ENCODE data around the gene SEPTIN1. TPM values are rescaled to one million over a fixed set of nuclear protein-coding genes. Genes with fewer than 3 reads are reported as not detected.

The SEPTIN1 gene
- total RNA-seq, 1 donor from 2014 or later = 0.38 TPM

DNA sequence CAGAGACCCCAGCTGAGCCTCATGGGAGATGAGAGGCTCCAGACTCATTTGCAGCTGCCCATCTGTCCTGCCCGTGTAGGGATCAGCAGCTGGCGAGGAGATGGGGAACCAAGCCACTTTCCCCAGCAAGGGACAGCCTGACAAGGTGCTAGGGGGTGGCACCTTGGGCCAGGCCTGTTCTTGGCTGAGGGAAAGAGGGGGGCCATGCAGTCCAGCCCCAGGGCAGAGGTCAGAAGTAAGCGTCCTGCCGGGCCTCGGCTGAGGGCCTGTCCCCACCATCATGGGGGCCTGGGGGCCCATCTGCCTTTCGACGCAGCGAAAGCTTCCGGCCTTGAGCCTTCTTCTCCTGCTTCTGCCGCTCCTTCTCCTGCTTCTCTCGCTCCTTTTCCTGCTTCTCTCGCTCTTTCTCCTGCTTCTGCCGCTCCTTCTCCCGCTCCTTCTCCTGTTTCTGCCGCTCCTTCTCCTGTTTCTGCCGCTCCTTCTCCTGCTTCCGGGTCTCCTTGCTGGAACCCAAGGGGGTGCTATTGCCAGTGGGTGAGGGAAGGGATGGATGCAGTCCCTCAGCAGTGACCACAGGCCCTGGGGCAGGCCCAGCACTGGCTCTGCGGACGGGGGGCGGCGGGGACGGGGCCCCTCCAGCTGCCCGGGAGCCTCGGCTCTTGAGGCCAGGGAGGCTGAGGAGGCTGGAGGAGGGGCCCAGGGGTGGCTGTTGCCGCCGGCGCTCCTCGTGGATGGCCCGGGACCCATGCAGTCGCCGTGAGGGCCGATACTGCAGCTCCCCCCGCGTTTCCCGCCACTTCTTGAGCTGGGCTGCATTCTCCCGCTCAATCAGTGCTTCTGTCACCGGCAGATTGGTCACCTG lies 24.4 kb downstream of the SEPTIN1 start:
- TF ChIP-seq, protein P1, sequence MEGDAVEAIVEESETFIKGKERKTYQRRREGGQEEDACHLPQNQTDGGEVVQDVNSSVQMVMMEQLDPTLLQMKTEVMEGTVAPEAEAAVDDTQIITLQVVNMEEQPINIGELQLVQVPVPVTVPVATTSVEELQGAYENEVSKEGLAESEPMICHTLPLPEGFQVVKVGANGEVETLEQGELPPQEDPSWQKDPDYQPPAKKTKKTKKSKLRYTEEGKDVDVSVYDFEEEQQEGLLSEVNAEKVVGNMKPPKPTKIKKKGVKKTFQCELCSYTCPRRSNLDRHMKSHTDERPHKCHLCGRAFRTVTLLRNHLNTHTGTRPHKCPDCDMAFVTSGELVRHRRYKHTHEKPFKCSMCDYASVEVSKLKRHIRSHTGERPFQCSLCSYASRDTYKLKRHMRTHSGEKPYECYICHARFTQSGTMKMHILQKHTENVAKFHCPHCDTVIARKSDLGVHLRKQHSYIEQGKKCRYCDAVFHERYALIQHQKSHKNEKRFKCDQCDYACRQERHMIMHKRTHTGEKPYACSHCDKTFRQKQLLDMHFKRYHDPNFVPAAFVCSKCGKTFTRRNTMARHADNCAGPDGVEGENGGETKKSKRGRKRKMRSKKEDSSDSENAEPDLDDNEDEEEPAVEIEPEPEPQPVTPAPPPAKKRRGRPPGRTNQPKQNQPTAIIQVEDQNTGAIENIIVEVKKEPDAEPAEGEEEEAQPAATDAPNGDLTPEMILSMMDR (IDR thresholded peaks at IDR 0.05; ENCODE audit: insufficient read depth, low read length, poor library complexity, severe bottlenecking) = no peak
- Histone ChIP-seq H3K36me3 (ENCODE audit: control insufficient read depth, insufficient read depth, low read length) (peaks cover 4% of the 10 kb centered on the region), H3K27me3 (ENCODE audit: control insufficient read depth, insufficient read depth, low read length) (no peaks in the 10 kb centered on the region), H3K4me3 (ENCODE audit: low read depth, low read length) (no peak overlapping the region)
- no peak for DNase-seq (ENCODE audit: low read depth)

DNA sequence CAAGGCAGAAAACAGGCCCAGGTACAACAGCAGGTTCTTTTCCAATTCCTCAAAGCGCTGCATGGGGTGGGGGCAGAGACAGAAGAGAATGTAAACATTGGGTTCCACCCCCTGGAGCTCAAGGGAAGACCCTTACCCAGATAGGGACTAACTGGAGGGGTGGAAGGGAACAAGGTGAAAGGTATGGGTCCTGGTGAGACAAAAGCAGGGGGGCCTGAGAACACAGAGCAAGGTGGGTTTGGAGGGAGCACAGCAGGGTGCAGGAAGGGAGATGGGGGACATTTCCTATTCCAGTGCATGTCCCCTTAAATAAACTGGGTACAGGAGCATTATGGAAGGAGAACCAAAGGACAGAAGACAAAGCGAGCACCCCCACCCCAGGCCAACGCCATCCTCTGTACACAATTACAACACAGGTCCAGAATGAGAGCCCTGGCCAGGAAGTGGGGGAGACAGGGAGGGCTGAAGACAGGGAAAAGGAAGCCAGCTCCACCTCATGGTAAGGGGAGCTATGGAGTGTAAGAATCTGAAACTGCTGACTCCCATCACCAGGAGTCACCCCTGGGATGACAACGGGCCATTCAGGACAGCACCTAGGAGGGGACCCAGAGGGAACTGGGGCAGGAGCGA lies 25.2 kb downstream of the SEPTIN1 start:
- TF ChIP-seq, protein P1 (IDR thresholded peaks at IDR 0.05; ENCODE audit: insufficient read depth, low read length, poor library complexity, severe bottlenecking) = no peak
- peaks cover 5% of the 10 kb centered on the region for H3K36me3 ChIP-seq (ENCODE audit: control insufficient read depth, insufficient read depth, low read length)
- no peaks in the 10 kb centered on the region for H3K27me3 ChIP-seq (ENCODE audit: control insufficient read depth, insufficient read depth, low read length)
- DNase-seq (ENCODE audit: low read depth) = no peak
- H3K4me3 ChIP-seq (ENCODE audit: low read depth, low read length) = no peak overlapping the region

DNA sequence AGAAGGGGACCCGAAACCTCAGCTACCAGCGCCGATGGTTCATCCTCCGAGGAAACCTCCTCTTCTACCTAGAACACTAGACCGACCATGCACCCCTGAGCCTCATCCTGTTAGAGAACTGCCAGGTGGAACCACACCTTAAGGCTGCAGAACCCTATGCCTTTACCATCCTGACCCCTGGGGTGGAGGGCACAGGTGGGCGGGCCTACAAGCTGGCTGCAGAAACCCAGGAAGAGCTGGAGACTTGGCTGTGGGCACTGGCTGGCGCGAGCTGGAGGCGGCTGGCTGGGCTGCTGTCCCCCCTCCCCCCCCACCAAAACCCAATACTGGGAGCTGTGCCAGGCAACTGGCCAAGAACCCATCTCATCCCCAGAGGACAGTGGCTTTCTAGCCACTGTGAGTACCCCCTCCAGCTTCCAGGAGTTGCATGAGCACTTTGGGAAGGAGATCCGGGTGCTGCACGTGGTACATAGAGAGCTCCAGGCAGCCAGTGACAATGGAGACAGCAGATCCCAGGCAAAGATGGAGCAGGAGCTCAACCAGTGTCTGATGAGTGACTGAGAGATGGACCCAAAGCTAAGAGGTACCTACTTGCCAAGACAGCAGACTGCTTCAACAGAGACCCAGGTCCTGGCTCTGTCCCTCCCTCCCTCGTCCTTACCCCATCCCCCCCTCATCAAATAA lies 25.8 kb downstream of the SEPTIN1 start:
- no peak overlapping the region for H3K4me3 ChIP-seq (ENCODE audit: low read depth, low read length)
- no peaks in the 10 kb centered on the region for H3K27me3 ChIP-seq (ENCODE audit: control insufficient read depth, insufficient read depth, low read length)
- H3K36me3 ChIP-seq (ENCODE audit: control insufficient read depth, insufficient read depth, low read length) = peaks cover 5% of the 10 kb centered on the region
- TF ChIP-seq, protein P1 (IDR thresholded peaks at IDR 0.05; ENCODE audit: insufficient read depth, low read length, poor library complexity, severe bottlenecking) = no peak
- DNase-seq (ENCODE audit: low read depth) = no peak

DNA sequence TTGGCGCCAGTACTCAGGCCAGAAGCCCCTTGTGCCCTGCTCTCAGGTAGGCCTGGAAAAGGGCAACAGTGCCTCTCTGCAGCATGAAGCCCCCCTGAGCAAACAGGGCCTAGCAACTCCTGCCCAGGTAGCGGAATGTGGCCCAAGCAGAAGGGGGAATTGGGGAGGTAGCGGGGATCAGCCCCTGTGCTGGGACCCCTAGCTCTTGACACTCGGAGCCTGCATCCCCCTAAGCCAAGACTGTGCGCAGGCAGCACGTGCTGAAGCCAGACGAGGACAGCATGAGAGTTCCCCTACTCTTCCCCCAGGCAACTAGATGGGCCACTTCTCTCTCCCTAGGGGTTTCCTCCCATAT lies 26.4 kb downstream of the SEPTIN1 start:
- H3K36me3 ChIP-seq (ENCODE audit: control insufficient read depth, insufficient read depth, low read length) = peaks cover 5% of the 10 kb centered on the region
- TF ChIP-seq, protein P1 (IDR thresholded peaks at IDR 0.05; ENCODE audit: insufficient read depth, low read length, poor library complexity, severe bottlenecking) = no peak
- H3K27me3 ChIP-seq (ENCODE audit: control insufficient read depth, insufficient read depth, low read length) = no peaks in the 10 kb centered on the region
- H3K4me3 ChIP-seq (ENCODE audit: low read depth, low read length) = peak overlapping the region; percentile 84
- DNase-seq (ENCODE audit: low read depth) = no peak

DNA sequence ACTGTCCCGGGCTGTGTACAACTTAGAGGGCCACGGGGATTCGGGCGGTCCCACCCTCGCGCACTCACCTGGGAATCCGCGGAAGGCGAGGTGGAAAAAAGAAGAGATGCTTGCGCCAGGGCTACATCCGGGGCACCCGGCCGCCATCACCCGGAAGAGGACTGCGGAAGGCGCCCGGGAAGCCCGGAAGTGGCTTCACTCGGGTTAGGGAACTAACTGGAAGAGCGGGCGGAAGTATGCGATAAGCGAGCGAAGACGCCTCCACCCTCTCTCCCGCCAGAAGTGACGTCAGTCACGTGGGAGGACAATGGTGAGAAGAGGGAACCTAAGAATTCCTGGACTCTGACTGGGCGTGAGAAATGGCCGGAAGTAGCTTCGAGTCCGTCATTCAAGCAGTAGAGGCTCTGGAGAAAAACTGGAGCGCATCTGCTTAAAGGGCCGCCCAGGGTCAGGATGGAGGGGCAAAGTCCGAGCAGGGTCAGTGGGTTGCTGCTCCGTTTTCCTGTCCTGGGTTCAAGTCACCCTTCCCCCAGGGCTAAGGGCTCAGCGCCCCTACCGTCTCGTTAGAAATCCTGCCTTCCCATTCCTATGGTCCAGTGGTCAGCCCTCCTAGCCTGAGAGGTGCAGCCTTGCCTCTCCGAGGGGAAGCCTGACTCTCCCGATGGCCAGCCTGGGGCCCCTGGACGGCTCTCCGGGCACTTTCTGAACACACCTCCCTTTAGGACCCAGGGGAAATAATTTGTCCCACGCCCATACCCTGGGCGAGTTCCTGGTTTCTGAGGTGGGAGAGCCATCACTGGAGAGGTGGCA lies 27.0 kb downstream of the SEPTIN1 start, which contains the start of gene CD2BP2:
TSS of gene CD2BP2 (minus strand) at position 165 of the 810 bp plus-strand sequence. CDS start 627 bp downstream, outside the sequence.
- TF ChIP-seq, protein P1 (IDR thresholded peaks at IDR 0.05; ENCODE audit: insufficient read depth, low read length, poor library complexity, severe bottlenecking) = no peak
- peaks cover 8% of the 10 kb centered on the region for H3K36me3 ChIP-seq (ENCODE audit: control insufficient read depth, insufficient read depth, low read length)
- no peaks in the 10 kb centered on the region for H3K27me3 ChIP-seq (ENCODE audit: control insufficient read depth, insufficient read depth, low read length)

More for the DNA sequence above, 27.0 kb downstream of the SEPTIN1 start, which contains the start of gene CD2BP2:
- DNase-seq (ENCODE audit: low read depth) = peak; percentile 99
- peak within 1 kb of the TSS; percentile 84 for H3K4me3 ChIP-seq (ENCODE audit: low read depth, low read length)
